OCI-LY1 (cell line): ENCODE data around the gene ATXN7.

Experiments
- CTCF ChIP-seq: fragments of 200-600 bp; sonication (generic), shearing (Covaris generic); IDR thresholded peaks from 2 replicates; pipeline ENCODE4 v1.5.1; 2017; ENCODE audit warnings: mild to moderate bottlenecking, antibody characterized with exemption, low read length, moderate library complexity, mixed read lengths
- EZH2 ChIP-seq: fragments of 200-600 bp; sonication (generic), shearing (Covaris generic); IDR thresholded peaks from 2 replicates; pipeline ENCODE4 v1.8.0; 2017; ENCODE audit warnings: borderline replicate concordance, mixed run types, mild to moderate bottlenecking, antibody characterized with exemption, low read length, moderate library complexity, mixed read lengths

- TF ChIP-seq CTCF (no peak), EZH2 (no peak)
Observed at GRCh38 chr3:63908776-63909175, 45.1 kb downstream of the ATXN7 start.
